Neural crest cell (in vitro differentiated cells): ENCODE data around the gene CPOX. TPM values are rescaled to one million over a fixed set of nuclear protein-coding genes. Genes with fewer than 3 reads are reported as not detected.
A peak's percentile ranks its signal among the peaks of the same experiment; 100 is the strongest.

Experiments used
- DNase-seq: peaks from one replicate; pipeline ENCODE4 v3.0.0; 2021; ENCODE audit warnings: low read depth, mixed read lengths, low spot score
- H3K27ac Mint-ChIP-seq: one replicate; pipeline ENCODE4 v1.8.0; 2021; ENCODE audit warnings: mild to moderate bottlenecking, mixed read lengths; ENCODE audit not compliant: unreplicated experiment
- H3K27me3 Mint-ChIP-seq: 2 replicates; pipeline ENCODE4 v1.8.0; 2021; ENCODE audit warnings: low read depth, mild to moderate bottlenecking, mixed read lengths
- H3K36me3 Mint-ChIP-seq: 2 replicates; pipeline ENCODE4 v1.8.0; 2021; ENCODE audit warnings: low read depth, mild to moderate bottlenecking, mixed read lengths
- H3K4me1 Mint-ChIP-seq: 2 replicates; pipeline ENCODE4 v1.8.0; 2021; ENCODE audit warnings: mixed read lengths
- H3K4me3 Mint-ChIP-seq: one replicate; pipeline ENCODE4 v1.8.0; 2021; ENCODE audit warnings: mild to moderate bottlenecking, mixed read lengths
- H3K9me3 Mint-ChIP-seq: 2 replicates; pipeline ENCODE4 v1.8.0; 2021; ENCODE audit warnings: mixed read lengths
- total RNA-seq: library from RNA; stranded (reverse); gene quantifications from 2 replicates; pipeline ENCODE4 v1.2.1, GENCODE V29; 2021
- TF ChIP-seq, protein P1 (sequence below): fragments of 200-600 bp; sonication (generic); conservative IDR thresholded peaks from 2 replicates; pipeline ENCODE4 v1.5.0; 2021; ENCODE audit warnings: antibody characterized with exemption, mild to moderate bottlenecking

The CPOX gene
- total RNA-seq, 1 donor from 2014 or later, result 28.1 TPM

DNA sequence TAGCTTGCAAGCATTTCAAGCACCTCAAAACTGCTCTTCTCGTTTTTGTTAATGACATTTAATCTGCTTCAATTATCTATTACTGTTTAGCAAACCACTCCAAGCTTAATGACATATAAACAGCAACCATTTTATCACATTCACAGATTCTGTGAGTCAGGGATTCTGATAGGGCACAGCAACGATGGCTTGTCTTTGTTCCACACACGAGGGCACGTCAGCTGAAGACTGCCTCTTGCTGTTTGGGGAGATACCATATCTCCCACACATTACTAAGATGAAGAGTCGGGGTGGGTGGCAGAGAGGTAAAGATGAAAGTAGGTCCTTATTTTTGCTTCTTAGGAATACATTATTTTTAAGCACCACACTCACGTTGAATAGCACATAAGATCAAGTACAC lies 19.3 kb downstream of the CPOX start:
- no peak overlapping the region for H3K4me3 Mint-ChIP-seq
- H3K4me1 Mint-ChIP-seq, result peaks cover 4% of the 10 kb centered on the region
- no peak overlapping the region for H3K27ac Mint-ChIP-seq
- no peaks in the 10 kb centered on the region for H3K27me3 Mint-ChIP-seq
- no peak for DNase-seq
- H3K36me3 Mint-ChIP-seq, result peaks cover 14% of the 10 kb centered on the region
- H3K9me3 Mint-ChIP-seq, result no peaks in the 10 kb centered on the region
- TF ChIP-seq, protein P1, sequence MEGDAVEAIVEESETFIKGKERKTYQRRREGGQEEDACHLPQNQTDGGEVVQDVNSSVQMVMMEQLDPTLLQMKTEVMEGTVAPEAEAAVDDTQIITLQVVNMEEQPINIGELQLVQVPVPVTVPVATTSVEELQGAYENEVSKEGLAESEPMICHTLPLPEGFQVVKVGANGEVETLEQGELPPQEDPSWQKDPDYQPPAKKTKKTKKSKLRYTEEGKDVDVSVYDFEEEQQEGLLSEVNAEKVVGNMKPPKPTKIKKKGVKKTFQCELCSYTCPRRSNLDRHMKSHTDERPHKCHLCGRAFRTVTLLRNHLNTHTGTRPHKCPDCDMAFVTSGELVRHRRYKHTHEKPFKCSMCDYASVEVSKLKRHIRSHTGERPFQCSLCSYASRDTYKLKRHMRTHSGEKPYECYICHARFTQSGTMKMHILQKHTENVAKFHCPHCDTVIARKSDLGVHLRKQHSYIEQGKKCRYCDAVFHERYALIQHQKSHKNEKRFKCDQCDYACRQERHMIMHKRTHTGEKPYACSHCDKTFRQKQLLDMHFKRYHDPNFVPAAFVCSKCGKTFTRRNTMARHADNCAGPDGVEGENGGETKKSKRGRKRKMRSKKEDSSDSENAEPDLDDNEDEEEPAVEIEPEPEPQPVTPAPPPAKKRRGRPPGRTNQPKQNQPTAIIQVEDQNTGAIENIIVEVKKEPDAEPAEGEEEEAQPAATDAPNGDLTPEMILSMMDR, result no peak

GRCh38 chr3:98573181-98573728 lies 20.2 kb downstream of the CPOX start:
- Mint-ChIP-seq H3K36me3 (peaks cover 11% of the 10 kb centered on the region), H3K27ac (no peak overlapping the region), H3K9me3 (no peaks in the 10 kb centered on the region), H3K4me3 (no peak overlapping the region), H3K27me3 (no peaks in the 10 kb centered on the region), H3K4me1 (peaks cover 4% of the 10 kb centered on the region)
- DNase-seq, result no peak
- TF ChIP-seq, protein P1, result peak; percentile 61

- Mint-ChIP-seq H3K27me3 (no peaks in the 10 kb centered on the region), H3K27ac (no peak overlapping the region), H3K36me3 (no peaks in the 10 kb centered on the region), H3K9me3 (no peaks in the 10 kb centered on the region), H3K4me3 (no peak overlapping the region), H3K4me1 (peaks cover 2% of the 10 kb centered on the region)
- TF ChIP-seq, protein P1, result no peak
- no peak for DNase-seq
Measured at GRCh38 chr3:98568402-98568801, 25.0 kb downstream of the CPOX start.

DNA sequence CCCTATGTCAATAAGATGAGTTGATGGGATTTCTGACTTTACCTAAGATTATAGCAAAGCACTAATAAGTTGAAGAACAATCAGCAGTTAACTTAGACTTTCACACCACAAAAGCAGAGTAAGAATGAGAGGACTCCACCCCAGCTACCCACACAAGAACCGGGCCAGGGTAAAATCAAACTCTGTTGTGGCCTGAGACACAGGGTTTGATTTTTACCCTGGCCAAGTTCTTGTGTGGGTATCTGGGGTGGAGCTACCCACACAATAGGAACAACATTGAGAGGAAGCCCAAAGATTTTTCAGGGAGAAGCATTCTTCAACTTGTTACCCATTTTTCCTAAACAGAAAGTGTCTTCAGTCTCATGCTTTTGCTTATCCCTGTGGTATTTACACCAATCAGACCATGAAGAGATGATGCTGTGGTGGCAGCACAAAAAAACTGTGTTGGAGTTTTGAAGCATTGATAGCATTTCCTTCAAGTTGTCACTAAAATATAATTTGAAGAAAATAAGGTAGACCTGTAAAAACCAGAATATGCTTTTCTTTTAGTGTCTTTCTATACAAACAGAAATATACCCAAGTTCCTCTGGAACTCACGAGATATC lies 25.6 kb downstream of the CPOX start:
- TF ChIP-seq, protein P1, result no peak
- Mint-ChIP-seq H3K27me3 (no peaks in the 10 kb centered on the region), H3K27ac (no peak overlapping the region), H3K4me1 (no peaks in the 10 kb centered on the region), H3K4me3 (no peak overlapping the region), H3K9me3 (no peaks in the 10 kb centered on the region), H3K36me3 (no peaks in the 10 kb centered on the region)
- DNase-seq, result no peak

DNA sequence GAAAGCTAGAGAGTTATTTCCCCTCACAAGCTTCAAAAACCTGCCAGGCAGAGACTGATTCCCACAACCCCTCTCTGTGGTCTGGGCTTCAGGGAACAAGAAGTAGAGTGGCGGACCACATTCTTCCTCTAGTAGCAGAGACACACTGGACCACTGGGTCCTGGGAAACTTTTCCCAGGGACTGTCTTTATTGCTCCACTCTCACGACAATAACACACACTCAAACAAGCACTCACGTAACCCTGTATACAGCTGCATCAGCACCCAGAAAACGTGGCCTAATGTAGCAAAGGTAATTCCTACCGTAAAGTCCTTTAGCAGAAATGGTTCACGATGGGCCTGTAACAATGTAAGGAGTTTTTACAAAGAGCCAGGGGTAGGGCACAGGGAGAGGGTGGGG lies 27.6 kb downstream of the CPOX start:
- no peaks in the 10 kb centered on the region for H3K27me3 Mint-ChIP-seq

More for the DNA sequence above, 27.6 kb downstream of the CPOX start:
- no peaks in the 10 kb centered on the region for H3K4me1 Mint-ChIP-seq
- TF ChIP-seq, protein P1, result no peak
- H3K36me3 Mint-ChIP-seq, result no peaks in the 10 kb centered on the region
- no peak for DNase-seq
- peak overlapping the region; percentile 65 for H3K27ac Mint-ChIP-seq
- no peak overlapping the region for H3K4me3 Mint-ChIP-seq
- no peaks in the 10 kb centered on the region for H3K9me3 Mint-ChIP-seq
